Measurements from ENCODE around the gene KLHL12.

The KLHL12 gene

GRCh38 chr1:202958544-202959275 is 31.7 kb upstream of the KLHL12 start:
- POLR2A ChIA-PET = no interaction called here
- CTCF ChIA-PET = interaction anchor here (1.4 to 1.5 kb wide), 2 partner anchors 9 to 40 kb away, joined by 6 to 7 read pairs; no protein-coding TSS in a partner anchor

GRCh38 chr1:202957733-202958543 is 30.9 kb upstream of the KLHL12 start, which contains the start of gene ADIPOR1:
ADIPOR1 (minus strand) TSS chr1:202958312; CDS start chr1:202951070, 7,242 bp downstream.
- TF ChIP-seq, protein P1, sequence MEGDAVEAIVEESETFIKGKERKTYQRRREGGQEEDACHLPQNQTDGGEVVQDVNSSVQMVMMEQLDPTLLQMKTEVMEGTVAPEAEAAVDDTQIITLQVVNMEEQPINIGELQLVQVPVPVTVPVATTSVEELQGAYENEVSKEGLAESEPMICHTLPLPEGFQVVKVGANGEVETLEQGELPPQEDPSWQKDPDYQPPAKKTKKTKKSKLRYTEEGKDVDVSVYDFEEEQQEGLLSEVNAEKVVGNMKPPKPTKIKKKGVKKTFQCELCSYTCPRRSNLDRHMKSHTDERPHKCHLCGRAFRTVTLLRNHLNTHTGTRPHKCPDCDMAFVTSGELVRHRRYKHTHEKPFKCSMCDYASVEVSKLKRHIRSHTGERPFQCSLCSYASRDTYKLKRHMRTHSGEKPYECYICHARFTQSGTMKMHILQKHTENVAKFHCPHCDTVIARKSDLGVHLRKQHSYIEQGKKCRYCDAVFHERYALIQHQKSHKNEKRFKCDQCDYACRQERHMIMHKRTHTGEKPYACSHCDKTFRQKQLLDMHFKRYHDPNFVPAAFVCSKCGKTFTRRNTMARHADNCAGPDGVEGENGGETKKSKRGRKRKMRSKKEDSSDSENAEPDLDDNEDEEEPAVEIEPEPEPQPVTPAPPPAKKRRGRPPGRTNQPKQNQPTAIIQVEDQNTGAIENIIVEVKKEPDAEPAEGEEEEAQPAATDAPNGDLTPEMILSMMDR (IDR thresholded peaks at IDR 0.05; ENCODE audit: control extremely low read depth, extremely low read depth, low read depth, missing control alignments) = peak; percentile 14

More at GRCh38 chr1:202958544-202959275, 31.7 kb upstream of the KLHL12 start:
- TF ChIP-seq, protein P1 (IDR thresholded peaks at IDR 0.05; ENCODE audit: control extremely low read depth, extremely low read depth, low read depth, missing control alignments) = no peak
- DNase-seq (ENCODE audit: extremely low spot score) = no peak

GRCh38 chr1:202956969-202957368 is 29.9 kb upstream of the KLHL12 start:
- DNase-seq (ENCODE audit: extremely low spot score) = no peak
- ChIA-PET POLR2A (no interaction called here), CTCF (no interaction called here)
- TF ChIP-seq, protein P1 (IDR thresholded peaks at IDR 0.05; ENCODE audit: control extremely low read depth, extremely low read depth, low read depth, missing control alignments) = no peak

More at GRCh38 chr1:202957733-202958543, 30.9 kb upstream of the KLHL12 start, which contains the start of gene ADIPOR1:
- ChIA-PET CTCF (no interaction called here), POLR2A (no interaction called here)
- peak; percentile 99 for DNase-seq (ENCODE audit: extremely low spot score)

GRCh38 chr1:202954057-202954745 is 27.2 kb upstream of the KLHL12 start:
- TF ChIP-seq, protein P1 (IDR thresholded peaks at IDR 0.05; ENCODE audit: control extremely low read depth, extremely low read depth, low read depth, missing control alignments) = no peak
- CTCF ChIA-PET = interaction anchor here (0.9 to 1.8 kb wide), 7 partner anchors 9 to 103 kb away, joined by 3 to 10 read pairs (median 4); no protein-coding TSS in a partner anchor
- no peak for DNase-seq (ENCODE audit: extremely low spot score)
- POLR2A ChIA-PET = interaction anchor here (1.2 kb wide), 1 partner anchor 27 kb away, joined by 3 read pairs; the partner anchor contains the start of gene KLHL12

DNA sequence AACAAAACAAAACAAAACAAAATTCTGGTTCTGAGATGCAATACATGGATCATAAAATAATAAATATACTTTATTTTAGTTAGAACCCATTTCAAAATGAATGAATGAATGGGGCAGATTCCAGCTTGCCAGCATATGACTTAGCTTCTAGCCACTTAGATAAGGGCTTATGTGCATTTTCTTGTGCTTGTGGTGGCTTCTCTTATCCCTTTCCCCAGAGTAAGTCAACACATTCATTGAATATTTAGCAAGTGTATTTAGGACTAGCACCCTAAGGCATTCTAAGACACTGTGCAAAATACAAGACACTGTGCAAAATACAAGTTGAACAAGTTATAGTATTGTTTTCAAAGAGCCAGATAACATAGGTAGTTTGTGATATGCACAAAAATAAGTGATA is 26.4 kb upstream of the KLHL12 start:
- TF ChIP-seq, protein P1 (IDR thresholded peaks at IDR 0.05; ENCODE audit: control extremely low read depth, extremely low read depth, low read depth, missing control alignments) = no peak
- POLR2A ChIA-PET = interaction anchor here (1.2 kb wide), 1 partner anchor 26 kb away, joined by 3 read pairs; the partner anchor contains the start of gene KLHL12
- CTCF ChIA-PET = interaction anchor here (0.8 to 1.9 kb wide), 6 partner anchors 10 to 86 kb away, joined by 3 to 10 read pairs (median 4); no protein-coding TSS in a partner anchor

More for the DNA sequence above, 26.4 kb upstream of the KLHL12 start:
- DNase-seq (ENCODE audit: extremely low spot score) = no peak

All from GM10248 (cell line).